Thyroid gland (tissue), 4 donors: ENCODE measurements around the gene TMEM254. TPM values are rescaled to one million over a fixed set of nuclear protein-coding genes. Genes with fewer than 3 reads are reported as not detected.
"Not testable (repeated sequence)": the region's sequence is repeated elsewhere in the genome, so short reads cannot be mapped to it uniquely, and the experiment has no call there.

Source experiments
- DNase-seq, 2 donors: peaks; one replicate each; pipeline ENCODE4 v3.0.0-alpha.2; 2019
- H3K27ac ChIP-seq, 3 donors: fragments of 200-600 bp; sonication (generic); 1 replicate in 2 of 3; 2 replicates in 1 of 3; pipeline ENCODE4 v1.5.1; 2016 to 2019; ENCODE audit warnings: mild to moderate bottlenecking in 1 of 3, moderate library complexity in 1 of 3
- H3K27me3 ChIP-seq: fragments of 200-600 bp; sonication (generic); one replicate; pipeline ENCODE4 v1.5.1; 2019
- H3K36me3 ChIP-seq, 2 donors: fragments of 200-600 bp; sonication (generic); one replicate each; pipeline ENCODE4 v1.5.1; 2016 to 2019
- H3K4me1 ChIP-seq, 2 donors: fragments of 200-600 bp; sonication (generic); one replicate each; pipeline ENCODE4 v1.5.1; 2017 to 2019
- H3K4me3 ChIP-seq, 3 donors: fragments of 200-600 bp; sonication (generic); replicated peaks in 1 of 3; 1 replicate in 2 of 3; 2 replicates in 1 of 3; pipeline ENCODE4 v1.5.1; 2016; ENCODE audit warnings: mild to moderate bottlenecking in 1 of 3
- H3K9me3 ChIP-seq: fragments of 200-600 bp; sonication (generic); one replicate; pipeline ENCODE4 v1.5.1; 2017
- POLR2A ChIP-seq, 2 donors: fragments of 450-650 bp; IDR thresholded peaks; one replicate each; pipeline ENCODE4 v1.6.1; 2017; ENCODE audit warnings: antibody characterized with exemption in 2 of 2, mild to moderate bottlenecking in 2 of 2, moderate library complexity in 1 of 2
- WGBS, 2 donors: methylation state at CpG; one replicate each; pipeline ENCODE4 v1.1.5; 2017; 5-methylcytosine and 5-hydroxymethylcytosine counted together
- intact Hi-C: fragments of 100-400 bp; cut with DNase I; formaldehyde crosslinking; loops from one replicate; pipeline ENCODE4 v1.15.1; 2023
- total RNA-seq, 4 donors: library from RNA; depleted of rRNA; stranded (reverse); fragments of >200 nt; gene quantifications; one replicate each; pipeline ENCODE4 v1.2.3, GENCODE V29; 2016
- TF ChIP-seq, protein P1 (sequence below), 6 experiments: fragments of 200-600 bp in 3 of 6; fragments of 450-650 bp in 3 of 6; sonication (generic) in 3 of 6; IDR thresholded peaks; one replicate each; pipeline ENCODE4 v1.5.1; 2016 to 2019; ENCODE audit warnings: antibody characterized with exemption in 6 of 6, mild to moderate bottlenecking in 2 of 6, inconsistent platforms in 1 of 6, moderate library complexity in 1 of 6

Gene TMEM254, protein sequence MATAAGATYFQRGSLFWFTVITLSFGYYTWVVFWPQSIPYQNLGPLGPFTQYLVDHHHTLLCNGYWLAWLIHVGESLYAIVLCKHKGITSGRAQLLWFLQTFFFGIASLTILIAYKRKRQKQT
- total RNA-seq, result 10 to 100 TPM; 12.2 to 25.0 (median 19.8) TPM

GRCh38 chr10:80078448-80079311 is at the start of gene TMEM254:
Gene TMEM254, plus strand, starts transcription at chr10:80078665. Its CDS starts 35 bp downstream, at chr10:80078700.
- Histone ChIP-seq H3K4me1 (peaks cover 5 to 7% of the 10 kb centered on the region in 2 donors), H3K27me3 (no peaks in the 10 kb centered on the region), H3K36me3 (no peaks in the 10 kb centered on the region), H3K4me3 (peak within 1 kb of the TSS; percentile 67 to 92 (median 77)), H3K9me3 (no peaks in the 10 kb centered on the region), H3K27ac (peak within 1 kb of the TSS; percentile 88 to 93 (median 92))
- DNase-seq, result peak; percentile 92 to 94
- TF ChIP-seq POLR2A (IDR thresholded peaks at IDR 0.05), result peak in 1 of 2 donors; percentile 62
- TF ChIP-seq, protein P1, sequence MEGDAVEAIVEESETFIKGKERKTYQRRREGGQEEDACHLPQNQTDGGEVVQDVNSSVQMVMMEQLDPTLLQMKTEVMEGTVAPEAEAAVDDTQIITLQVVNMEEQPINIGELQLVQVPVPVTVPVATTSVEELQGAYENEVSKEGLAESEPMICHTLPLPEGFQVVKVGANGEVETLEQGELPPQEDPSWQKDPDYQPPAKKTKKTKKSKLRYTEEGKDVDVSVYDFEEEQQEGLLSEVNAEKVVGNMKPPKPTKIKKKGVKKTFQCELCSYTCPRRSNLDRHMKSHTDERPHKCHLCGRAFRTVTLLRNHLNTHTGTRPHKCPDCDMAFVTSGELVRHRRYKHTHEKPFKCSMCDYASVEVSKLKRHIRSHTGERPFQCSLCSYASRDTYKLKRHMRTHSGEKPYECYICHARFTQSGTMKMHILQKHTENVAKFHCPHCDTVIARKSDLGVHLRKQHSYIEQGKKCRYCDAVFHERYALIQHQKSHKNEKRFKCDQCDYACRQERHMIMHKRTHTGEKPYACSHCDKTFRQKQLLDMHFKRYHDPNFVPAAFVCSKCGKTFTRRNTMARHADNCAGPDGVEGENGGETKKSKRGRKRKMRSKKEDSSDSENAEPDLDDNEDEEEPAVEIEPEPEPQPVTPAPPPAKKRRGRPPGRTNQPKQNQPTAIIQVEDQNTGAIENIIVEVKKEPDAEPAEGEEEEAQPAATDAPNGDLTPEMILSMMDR (IDR thresholded peaks at IDR 0.05), result no peak
- 0% methylated on average over 6 to 37 of the region's 64 CpGs for WGBS, 2 donors
- intact Hi-C loops, result no loop called here

DNA sequence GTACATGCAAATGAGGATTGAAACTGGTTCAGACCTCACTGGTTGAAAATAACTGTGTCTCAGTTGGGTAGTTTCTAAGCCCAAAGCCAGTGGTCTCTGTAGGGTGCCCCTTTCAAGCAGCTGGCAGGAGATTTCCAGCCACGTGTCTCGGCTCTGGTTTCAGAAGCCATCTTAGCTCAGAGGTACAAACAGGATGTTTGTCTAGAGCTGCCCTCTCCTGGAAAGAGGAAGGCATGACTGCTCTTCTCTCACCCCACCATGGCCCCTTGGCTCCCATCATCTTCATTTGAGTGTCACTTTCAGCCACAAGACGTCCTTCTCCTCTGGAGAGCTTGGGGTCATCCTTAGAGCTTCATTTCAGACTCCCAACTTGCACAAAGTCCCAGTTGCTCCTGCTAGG is 49.3 kb upstream of the TMEM254 start:
- H3K4me3 ChIP-seq, H3K27ac ChIP-seq, intact Hi-C loops, H3K4me1 ChIP-seq, H3K36me3 ChIP-seq, H3K27me3 ChIP-seq, H3K9me3 ChIP-seq: not testable (repeated sequence)
- DNase-seq, result peak in 1 of 2 donors; percentile 7
- 33 to 63% methylated on average over 2 to 3 of the region's 3 CpGs for WGBS, 2 donors
- TF ChIP-seq, protein P1 (IDR thresholded peaks at IDR 0.05), result peak in 4 of 6 experiments; percentile 20 to 42 (median 29)

GRCh38 chr10:80029865-80030264 is 48.6 kb upstream of the TMEM254 start:
- DNase-seq, intact Hi-C loops, H3K9me3 ChIP-seq, H3K36me3 ChIP-seq, H3K4me1 ChIP-seq, H3K4me3 ChIP-seq, H3K27me3 ChIP-seq, H3K27ac ChIP-seq: not testable (repeated sequence)
- WGBS, 2 donors, result 61 to 82% methylated on average over 4 to 5 of the region's 5 CpGs

DNA sequence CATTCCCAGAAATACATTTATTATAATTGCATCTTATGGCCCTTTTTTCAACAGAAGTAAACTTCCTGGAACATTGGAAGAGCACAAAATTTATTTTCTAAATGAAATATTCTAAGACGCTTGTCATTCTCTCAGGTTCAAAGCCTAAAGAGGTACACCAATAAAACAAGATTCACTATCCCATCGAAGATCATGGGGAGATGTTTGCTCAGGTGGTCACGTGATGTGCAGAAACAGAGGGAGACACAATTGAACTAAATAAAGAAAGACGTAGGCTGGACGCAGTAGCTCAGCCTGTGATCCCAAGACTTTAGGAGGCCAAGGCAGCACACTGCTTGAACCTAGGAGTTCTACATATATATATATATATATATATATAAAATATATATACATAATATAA is 46.0 kb upstream of the TMEM254 start:
- no peak for DNase-seq
- intact Hi-C loops, result no loop called here
- no peaks in the 10 kb centered on the region for H3K27me3 ChIP-seq
- H3K27ac ChIP-seq, result no peak overlapping the region
- no peak overlapping the region for H3K4me3 ChIP-seq
- 90 to 91% methylated on average over 5 of the region's 5 CpGs for WGBS, 2 donors
- no peaks in the 10 kb centered on the region for H3K9me3 ChIP-seq
- no peaks in the 10 kb centered on the region for H3K4me1 ChIP-seq
- TF ChIP-seq, protein P1 (IDR thresholded peaks at IDR 0.05), result no peak
- no peak for TF ChIP-seq POLR2A (IDR thresholded peaks at IDR 0.05)
- H3K36me3 ChIP-seq, result no peaks in the 10 kb centered on the region

- intact Hi-C loops, H3K4me3 ChIP-seq, H3K4me1 ChIP-seq, H3K27me3 ChIP-seq, H3K27ac ChIP-seq, H3K36me3 ChIP-seq, DNase-seq, H3K9me3 ChIP-seq: not testable (repeated sequence)
- WGBS, 2 donors, result 85 to 89% methylated on average over 5 of the region's 5 CpGs
Measured at GRCh38 chr10:80034766-80035165, 43.7 kb upstream of the TMEM254 start.

DNA sequence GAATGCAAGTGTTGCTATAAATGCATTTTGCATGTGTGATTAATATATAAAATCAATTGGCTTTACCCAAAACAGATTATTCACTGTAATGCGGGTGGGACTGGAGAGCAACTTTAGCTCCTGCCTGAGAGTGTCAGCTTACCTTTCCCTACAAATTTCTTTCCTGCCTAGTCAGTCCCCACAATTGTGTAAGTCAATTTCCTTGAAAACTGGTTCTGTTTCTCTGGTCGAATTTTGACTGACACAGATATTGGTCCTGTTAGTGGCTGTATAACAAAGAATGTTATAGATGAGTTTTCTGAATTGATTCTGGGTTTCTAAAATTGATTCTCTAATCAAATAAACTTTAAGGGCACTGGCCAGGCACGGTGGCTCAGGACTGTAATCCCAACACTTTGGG is 43.0 kb upstream of the TMEM254 start:
- H3K4me3 ChIP-seq, DNase-seq, H3K27ac ChIP-seq, H3K36me3 ChIP-seq, H3K9me3 ChIP-seq, H3K27me3 ChIP-seq, intact Hi-C loops, H3K4me1 ChIP-seq: not testable (repeated sequence)
- WGBS, 2 donors, result 82 to 85% methylated on average over 3 of the region's 3 CpGs

DNA sequence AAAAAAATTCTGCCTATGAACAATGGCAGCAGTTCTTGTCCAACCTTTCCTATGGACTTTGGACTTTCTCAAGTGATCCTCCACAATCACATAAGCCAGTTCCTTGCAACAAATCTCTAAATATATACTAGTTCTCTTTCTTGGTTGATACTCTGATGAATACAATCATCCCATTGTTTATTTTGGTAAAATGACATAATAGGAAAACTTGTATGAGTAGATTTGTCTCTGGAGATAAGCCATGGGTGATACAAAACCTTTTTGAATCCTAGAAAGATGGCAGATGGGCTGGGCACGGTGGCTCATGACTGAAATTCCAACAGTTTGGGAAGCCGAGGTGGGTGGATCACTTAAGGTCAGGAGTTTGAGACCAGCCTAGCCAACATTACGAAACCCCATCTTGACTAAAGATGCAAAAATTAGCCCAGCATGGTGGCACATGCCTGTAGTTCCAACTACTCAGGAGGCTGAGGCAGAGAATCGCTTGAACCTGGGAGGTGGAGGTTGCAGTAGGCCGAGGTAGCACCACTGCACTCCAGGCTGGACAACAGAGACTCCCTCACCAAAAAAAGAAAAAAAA is 41.5 kb upstream of the TMEM254 start:
- 85 to 96% methylated on average over 5 of the region's 5 CpGs for WGBS, 2 donors
- H3K4me3 ChIP-seq, H3K27me3 ChIP-seq, H3K27ac ChIP-seq, H3K4me1 ChIP-seq, DNase-seq, intact Hi-C loops, H3K9me3 ChIP-seq, H3K36me3 ChIP-seq: not testable (repeated sequence)

GRCh38 chr10:80038226-80038625 is 40.2 kb upstream of the TMEM254 start:
- H3K4me1 ChIP-seq, H3K4me3 ChIP-seq, H3K27me3 ChIP-seq, H3K9me3 ChIP-seq, H3K27ac ChIP-seq, intact Hi-C loops, H3K36me3 ChIP-seq, DNase-seq: not testable (repeated sequence)
- WGBS, 2 donors, result 100% methylated on average over 1 of the region's 7 CpGs; no CpG with 5 or more reads in 1 of the 2 donors
